Activated CD8-positive, alpha-beta memory T cell treated with anti-CD3 and anti-CD28 coated beads for 48 hours (primary cell): Measurements from ENCODE around the gene LCN12.

Source experiments
- DNase-seq, 3 experiments: peaks; one replicate each; pipeline ENCODE4 v3.0.0-alpha.2; 2020; ENCODE audit warnings: low read depth in 2 of 3, low spot score in 2 of 3

The LCN12 gene

DNA sequence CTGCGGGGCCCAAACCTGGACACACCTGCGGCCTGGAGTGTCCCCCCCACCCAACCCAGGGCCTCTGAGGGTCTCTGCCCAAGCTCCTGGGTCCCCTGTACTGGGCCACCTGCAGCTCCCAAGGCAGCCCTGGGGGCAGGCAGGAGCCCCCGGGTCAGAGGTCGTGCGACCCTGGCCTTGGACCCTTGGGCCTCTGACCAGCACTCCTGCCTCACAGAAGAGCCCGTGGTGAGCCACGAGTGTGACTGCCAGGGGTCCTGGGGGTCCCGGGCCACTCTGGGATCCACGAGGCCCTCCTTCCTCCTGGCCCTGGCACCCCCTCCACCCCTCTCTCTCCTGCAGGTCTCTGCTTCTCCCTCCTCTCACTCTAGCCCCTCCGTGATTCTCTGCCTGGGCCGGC is 20.3 kb downstream of the LCN12 start:
- DNase-seq: no peak

DNA sequence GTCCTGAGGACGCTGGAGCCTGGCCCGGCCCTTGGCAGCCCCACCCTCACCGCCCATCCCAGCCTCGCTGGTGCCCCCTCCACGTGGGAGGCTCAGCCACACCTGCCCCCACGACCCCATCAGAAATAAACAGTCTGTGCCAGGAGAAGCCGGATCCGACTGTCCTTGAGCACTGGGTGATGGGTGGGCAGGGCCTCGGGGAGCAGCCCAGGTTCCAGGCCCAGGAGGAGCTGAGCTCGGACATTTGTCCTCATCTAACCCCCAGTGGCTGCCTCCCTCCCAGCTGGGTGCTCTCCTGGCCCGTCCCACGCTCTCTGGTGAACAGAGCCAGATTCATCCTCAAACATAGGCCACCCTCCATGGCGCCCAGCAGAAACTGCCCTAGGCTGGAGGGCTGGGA is 20.7 kb downstream of the LCN12 start:
- DNase-seq: no peak

DNA sequence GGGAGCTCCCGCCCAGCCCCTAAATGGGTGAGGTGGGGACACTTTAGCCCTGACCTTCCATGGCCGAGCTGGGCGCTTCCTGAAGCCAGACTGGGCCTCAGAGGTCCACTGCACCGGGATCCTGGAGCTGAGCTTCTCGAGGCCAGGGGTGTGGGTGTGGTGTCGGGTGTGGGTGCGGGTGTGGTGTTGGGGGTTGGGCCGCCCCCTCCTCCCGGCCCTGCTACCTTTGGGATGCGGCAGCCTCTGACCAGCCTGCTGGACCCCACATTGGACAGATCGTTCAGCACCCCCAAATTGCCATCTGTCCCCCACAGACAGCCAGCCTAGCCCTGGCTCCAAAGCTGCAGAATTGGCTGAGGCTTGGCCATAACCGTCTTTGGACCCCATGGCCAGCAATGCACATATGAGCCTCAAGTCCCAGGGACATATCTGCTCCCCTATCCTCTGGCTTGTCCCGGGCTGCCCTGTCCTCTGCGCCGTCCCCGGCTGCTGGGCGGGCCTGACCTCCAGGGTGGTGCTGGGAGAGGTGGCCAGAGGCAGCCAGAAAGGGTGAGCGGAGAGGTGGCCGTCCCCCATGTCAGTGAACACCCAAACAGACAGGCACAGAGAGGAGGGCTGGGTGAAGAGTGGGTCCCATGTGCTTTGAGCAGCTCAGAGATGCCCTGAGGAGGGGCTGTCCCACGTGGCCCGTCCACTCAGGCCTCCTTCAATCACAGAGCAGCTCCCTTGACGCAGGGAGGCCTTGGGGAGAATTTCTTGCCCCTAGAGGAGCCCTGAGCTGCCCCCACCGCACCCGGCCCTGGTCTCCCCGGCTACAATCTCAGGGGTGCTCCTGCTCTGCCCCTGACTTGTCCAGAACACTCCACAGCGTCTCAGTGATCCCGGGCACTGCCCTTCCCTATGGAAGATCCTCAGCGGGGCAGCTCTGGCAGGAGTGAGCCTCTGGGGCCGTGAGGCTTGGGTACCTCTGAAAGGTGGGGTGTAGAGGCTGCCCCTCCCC is 21.8 kb downstream of the LCN12 start:
- no peak for DNase-seq

DNA sequence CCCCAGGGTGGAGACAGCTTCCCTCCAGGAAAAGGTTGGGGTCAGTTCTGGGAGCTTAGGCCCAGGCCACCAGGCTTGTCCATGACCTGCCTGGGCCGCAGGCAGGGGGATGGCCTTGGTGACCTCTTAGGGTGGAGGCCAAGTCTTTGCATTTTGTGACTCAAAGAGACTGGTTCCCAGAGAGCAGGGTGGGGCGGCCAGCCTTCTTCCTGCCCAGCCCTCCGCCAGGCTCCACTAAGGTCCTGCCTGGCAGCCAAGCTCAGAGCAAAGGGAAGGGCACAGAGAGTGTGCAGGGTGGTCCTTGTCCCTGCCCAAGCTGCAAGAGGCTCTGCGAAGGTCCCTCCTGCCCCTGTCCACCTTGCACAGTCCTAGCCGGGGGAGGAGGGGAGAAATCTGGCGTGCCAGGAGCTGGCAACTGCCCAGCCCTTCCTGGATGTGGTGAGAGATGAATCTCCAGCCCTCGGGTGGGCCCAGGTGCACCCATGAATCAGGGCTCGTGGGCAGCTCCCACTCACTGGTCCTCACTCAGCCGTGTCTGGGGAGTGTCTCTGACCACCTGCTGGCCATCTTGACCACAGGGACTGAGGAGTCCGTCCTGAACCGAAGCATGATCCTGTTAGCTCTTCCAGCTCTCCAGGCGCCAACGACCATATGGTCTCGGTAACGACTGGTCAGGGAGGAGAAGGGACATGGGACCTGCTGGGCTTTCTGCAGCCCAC is 22.9 kb downstream of the LCN12 start:
- DNase-seq: no peak

DNA sequence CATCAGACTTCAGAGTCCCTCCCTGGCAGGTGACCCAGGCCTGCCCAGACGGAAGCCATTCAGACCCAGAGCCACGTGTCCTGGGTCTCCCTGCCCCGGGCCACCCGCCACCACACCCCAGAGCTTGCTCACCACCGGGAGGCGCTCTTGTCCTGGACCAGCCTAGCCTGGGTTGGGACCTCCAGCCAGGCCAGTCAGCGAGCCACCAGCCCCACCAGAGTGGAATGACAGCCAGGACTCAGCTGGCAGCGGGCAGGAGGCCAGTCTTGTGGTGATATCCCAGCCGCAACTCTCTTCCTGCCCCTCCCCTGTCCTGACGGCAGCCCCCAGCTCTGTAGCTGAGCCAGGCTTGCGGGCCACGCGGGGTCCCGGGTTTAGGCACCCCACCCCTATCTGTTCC is 23.6 kb downstream of the LCN12 start:
- DNase-seq: no peak

DNA sequence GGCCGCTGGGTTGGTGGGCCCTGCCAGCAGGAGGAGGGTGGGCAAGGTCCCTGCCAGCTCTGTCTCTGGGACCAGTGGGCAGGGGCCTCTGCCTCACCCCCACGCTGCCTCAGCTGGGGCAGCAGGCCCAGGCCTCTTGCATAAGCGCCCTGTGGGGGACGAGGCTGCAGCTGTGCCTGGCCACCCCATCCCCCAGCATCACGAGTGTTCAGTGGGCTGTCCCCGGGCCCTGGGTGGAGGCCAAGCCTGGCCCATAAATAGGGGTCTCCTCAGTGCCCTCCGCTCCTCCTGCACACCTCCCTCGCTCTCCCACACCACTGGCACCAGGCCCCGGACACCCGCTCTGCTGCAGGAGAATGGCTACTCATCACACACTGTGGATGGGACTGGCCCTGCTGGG is 25.1 kb downstream of the LCN12 start, which contains the start of gene PTGDS:
TSS of gene PTGDS (plus strand) at position 282 of the 400 bp plus-strand sequence. CDS start at position 357, 75 bp downstream.
- no peak for DNase-seq

DNA sequence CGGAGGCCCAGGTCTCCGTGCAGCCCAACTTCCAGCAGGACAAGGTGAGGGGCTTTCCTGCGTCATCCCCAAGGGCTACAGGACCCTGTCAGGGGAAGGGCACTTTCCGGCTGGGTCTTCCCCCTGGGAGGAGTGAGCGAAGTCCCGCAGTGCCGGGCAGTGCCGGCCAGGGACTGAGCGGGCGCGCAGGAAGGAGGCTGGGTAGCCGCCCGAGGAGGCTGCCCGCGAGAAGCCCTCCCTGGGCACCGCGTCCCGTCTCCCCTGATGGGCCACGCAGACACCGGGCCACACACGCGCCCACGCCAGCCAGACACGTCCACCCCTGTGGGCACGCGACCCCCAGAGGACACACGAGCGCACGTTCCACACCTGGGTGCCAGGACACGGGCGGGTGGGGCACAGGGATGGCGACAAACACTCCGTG is 25.6 kb downstream of the LCN12 start:
- DNase-seq: no peak

DNA sequence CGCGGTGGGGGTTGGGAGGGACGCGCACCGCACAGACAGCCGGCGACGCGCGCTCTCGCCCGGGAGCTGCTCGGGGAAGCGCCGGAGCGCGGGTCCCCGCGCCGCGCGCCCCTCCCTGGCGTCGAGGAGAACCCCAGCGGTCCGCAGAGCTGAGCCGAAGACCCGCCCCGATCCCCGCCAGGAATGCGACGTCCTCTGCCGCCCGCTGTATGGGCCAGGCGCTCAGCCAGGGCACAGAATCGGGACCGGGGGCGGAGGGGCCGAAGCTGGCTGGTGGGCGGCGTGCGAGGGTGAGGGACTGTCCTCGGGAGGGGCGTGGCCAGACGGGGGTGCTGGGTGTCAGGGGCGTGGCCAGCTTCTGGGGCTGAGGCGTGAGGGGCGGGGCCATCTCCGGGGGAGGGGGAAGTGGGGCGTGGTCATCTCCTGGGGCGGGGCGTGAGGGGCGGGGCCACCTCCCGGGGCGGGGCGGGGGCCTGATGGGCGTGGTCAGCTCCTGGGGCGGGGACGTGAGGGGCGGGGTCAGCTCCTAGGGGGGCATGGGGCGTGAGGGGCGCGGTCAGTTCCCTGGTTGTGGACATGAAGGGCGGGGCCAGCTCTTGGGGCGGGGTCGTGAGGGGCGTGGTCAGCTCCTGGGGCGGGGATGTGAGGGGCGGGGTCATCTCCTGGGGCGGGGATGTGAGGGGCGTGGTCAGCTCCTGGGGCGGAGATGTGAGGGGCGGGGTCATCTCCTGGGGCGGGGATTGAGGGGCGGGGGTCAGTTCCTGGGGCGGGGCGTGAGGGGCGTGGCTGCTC is 26.2 kb downstream of the LCN12 start:
- DNase-seq: peak in 1 of 3 experiments; percentile 52

DNA sequence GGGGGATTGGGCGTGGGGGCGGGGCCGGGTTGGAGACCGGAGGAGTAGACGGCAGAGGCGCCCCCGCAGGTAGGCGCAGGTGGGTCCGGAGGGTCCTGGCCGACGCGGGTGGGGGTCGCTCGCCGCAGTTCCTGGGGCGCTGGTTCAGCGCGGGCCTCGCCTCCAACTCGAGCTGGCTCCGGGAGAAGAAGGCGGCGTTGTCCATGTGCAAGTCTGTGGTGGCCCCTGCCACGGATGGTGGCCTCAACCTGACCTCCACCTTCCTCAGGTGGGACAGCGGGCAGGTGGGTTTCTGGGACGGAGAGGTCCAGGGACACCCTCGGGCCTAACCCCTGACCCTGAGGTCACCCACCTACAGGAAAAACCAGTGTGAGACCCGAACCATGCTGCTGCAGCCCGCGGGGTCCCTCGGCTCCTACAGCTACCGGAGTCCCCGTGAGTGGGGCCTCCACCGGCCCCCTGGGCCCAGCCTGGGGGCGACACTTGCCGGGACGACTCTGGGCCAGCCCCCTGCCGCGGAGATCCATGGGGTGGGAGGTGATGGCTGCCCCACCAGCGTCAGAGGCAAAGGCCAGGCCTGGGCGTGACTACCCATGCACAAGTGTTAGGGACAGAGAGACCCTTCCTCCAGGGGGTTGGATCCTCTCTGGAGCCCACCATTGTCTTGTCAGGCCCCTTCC is 26.9 kb downstream of the LCN12 start:
- DNase-seq: no peak

DNA sequence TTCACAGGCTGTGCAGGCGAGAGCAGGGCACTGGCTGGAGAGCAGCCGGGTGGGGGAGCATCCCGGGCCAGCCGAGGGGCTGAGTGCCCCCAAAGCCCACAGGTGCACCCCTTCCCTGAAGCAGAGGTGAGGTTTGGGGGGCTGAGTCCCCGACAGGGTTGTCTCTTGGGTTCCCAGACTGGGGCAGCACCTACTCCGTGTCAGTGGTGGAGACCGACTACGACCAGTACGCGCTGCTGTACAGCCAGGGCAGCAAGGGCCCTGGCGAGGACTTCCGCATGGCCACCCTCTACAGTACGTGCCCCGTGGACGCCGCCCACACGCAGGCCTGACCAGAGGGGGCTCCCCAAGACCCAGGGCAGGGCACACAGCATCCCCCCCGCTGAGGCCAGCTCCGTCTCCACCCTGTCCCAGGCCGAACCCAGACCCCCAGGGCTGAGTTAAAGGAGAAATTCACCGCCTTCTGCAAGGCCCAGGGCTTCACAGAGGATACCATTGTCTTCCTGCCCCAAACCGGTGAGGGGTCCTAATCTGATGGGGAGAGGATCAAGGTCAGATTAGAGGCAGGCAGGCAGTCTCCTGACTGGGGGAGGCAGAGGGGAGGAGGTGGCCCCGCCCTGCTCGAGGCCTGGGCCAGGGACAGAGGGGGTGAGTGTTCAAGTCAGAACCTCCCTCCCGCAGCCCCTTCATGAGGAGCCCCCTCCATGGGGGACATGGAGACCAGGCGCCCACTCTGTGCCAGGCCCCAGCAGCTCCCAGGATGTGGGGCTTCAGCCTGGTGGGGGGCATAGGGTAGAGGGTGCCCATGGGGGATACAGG is 27.9 kb downstream of the LCN12 start:
- no peak for DNase-seq

DNA sequence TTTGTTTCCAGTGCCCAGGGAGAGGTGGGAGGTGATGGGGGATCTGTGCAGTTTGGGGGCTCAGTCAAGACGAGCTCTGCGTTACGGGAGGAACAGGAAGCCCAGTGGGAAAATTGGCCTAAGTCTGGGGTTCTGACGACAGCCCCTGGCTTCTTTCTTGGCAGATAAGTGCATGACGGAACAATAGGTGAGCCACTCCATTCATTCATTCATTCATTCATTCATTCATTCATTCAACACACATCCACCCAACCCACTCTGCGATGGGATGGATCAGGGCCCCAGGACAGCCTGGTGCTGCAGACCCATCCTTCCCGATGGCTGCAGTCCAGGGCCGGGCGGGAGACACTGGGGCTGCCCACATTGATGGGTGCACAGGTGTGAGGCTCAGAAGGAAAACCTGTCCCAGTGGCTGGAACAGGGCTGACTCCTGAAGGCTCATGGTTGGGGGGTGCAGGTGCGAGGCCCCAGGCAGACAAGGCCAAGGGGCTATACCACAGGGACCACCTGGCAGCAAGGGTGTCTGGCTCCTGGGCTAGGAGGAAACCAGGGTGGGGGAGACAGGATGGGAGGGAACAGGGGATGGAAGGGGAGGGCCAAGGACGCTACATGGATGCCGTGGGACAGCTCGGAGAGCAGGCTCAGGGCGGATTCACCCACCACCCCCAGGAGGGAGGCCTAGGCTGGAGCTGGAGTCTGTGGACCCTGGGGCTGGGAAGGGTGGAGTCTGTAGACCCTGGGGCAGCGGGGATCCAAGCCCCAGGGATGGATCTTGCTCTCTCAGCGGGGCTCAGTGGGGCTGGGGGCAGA is 28.8 kb downstream of the LCN12 start:
- no peak for DNase-seq

DNA sequence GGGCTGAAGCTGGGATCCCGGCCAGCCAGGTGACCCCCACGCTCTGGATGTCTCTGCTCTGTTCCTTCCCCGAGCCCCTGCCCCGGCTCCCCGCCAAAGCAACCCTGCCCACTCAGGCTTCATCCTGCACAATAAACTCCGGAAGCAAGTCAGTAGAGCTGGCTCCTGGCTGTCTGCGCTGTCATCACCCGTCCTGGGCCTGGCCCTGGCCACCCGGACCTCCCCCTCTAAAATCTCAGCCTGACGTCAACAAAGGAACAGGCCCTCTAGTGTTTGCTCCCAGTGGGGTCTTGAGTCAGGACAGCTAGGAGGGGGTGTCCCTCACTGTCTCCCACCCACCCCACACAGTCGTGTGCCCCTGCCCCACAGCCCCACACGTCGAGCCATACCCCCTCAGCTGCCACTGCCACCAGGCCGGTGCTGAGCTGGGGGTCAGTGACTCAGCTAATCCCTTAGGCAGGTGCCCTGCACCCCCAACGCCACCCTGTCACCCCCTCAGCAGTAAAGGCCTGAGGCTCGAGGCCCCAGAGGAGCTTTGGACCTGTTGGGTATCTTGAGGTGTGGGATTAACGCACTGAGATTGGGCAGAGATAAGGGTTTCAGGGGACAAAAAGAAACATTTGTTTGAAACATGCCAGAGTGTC is 29.6 kb downstream of the LCN12 start:
- no peak for DNase-seq

DNA sequence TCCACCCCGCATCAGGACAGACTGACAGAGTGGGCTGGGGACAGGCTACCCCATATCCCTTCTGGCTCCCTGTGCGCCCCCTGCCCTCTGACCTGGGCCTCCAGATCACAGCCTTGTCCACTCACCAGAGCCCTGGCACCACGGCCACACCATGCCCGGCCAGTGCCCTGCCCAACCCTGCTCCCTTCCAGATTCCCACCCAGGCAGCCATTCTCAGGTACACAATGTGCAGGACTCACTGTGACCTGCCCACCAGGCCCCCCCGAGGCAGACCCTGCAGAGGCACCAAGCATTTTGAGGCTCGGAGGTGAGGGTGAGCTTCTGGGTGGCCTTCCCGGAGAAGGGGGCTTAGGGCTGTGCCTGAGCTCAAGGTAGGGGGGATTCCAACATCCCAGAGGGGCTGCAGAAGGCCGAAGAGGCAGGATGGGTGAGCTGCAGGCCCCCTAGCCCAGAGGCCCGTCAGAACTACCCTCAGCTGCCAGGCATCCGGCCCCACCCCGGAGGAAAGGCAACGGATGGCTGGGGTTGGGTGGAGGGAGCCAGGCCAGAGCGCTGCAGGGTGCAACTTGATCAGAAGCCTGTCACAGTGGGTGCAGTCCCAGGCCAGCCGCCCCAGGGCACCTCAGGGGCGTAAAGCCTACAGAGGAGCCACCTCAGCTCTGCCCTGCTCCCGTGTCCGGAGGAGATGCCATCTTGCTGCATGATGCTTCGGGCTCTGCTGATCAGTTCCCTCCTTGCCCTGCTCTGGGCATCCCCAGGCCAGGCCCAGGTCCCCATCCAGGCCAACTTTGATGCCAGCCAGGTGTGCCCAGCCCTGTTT is 30.4 kb downstream of the LCN12 start, which contains the start of gene LCNL1:
TSS of gene LCNL1 (plus strand) at position 762 of the 820 bp plus-strand sequence. CDS start 594 bp downstream, outside the sequence.
- DNase-seq: no peak

DNA sequence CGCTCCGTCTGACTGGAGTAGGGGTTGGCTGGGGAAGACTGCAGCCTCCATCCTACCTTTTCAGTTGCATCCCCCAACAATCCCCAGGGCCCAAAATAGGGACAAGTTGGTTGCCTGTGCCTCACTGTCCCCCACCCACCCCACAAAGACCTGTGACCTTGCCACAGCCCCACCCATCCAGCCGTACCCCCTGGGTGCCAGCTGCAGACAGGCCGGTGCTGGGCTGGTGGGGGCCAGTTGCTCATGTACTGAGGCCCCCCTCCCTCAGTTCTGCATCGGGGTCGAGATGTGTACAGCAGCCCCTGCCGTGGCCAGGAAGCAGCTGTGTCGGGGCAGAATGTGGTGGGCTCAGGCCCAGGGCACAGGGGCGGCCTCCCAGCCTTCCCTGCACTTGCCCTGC is 31.1 kb downstream of the LCN12 start:
- DNase-seq: no peak

DNA sequence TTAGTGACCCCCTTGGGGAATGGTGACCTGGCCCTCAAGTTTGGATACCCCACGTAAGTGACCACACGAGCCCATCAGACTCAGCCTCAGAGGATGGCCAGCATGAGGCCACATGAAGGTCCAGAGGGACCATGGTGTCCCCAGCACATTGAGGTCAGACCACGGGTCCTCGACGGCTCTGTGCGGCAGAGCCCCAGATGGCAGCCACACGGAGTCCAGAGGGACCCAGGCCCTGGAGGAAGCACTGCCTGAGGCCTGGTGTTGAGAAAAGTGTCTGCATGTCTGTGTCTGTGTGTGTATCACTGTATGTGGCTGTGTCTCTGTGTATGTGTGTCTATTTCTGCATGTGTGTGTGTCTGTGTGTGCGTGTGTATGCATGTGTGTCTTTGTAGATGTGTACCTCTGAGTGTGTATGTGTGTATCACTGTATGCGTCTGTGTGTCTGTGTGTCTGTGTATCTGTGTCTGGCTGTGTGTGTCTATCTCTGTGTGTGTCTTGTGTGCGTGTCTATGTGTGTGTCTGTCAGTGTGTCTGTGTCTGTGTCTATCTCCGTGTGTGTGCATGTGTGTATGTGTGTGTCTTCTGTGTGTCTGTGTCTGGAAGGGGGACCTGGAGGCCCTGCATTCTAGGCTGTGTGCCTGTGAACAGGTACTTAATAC is 31.7 kb downstream of the LCN12 start:
- no peak for DNase-seq

DNA sequence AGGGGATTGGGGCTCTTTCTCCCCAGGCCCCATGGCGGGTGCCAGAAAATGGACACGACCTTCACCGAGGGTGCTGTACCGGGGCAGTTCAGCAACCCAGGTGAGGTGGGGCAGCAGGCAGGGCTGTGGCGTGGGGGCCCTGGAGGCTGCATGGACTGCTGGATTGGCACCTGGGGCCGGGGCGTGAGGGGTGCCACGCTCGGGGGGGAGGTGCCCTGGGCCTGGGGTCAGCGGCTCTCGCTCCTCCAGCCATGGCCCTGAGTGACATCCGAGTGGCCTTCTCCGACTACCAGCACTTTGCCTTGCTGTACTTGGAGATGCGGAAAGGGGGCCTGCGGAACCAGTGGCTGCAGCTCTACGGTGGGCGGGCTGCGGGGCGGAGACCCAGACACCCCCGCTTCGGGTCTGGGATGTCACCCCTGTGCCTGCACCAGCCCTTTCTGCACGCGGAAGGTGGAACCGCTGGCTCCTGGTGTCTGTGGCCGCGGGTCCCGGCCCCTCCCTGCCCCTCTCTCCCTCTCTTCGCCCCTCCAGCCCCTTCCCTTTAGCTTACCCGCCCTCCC is 32.5 kb downstream of the LCN12 start:
- no peak for DNase-seq
